ENCODE results near the gene TRAF6.

GRCh38 chr11:36446135-36446534 is 63.9 kb downstream of the TRAF6 start:
- no peak for TF ChIP-seq CTCF (IDR thresholded peaks at IDR 0.05; ENCODE audit: borderline replicate concordance, extremely low read depth, low read length, poor library complexity, severe bottlenecking)
- no peak for TF ChIP-seq EZH2 (IDR thresholded peaks at IDR 0.05; ENCODE audit: borderline replicate concordance, low read depth, low read length, severe bottlenecking)
